ENCODE data around the gene UBE2M. TPM values are rescaled to one million over a fixed set of nuclear protein-coding genes. Genes with fewer than 3 reads are reported as not detected.

The UBE2M gene
- polyA plus RNA-seq, 1 donor from 2014 or later, result 138 TPM

DNA sequence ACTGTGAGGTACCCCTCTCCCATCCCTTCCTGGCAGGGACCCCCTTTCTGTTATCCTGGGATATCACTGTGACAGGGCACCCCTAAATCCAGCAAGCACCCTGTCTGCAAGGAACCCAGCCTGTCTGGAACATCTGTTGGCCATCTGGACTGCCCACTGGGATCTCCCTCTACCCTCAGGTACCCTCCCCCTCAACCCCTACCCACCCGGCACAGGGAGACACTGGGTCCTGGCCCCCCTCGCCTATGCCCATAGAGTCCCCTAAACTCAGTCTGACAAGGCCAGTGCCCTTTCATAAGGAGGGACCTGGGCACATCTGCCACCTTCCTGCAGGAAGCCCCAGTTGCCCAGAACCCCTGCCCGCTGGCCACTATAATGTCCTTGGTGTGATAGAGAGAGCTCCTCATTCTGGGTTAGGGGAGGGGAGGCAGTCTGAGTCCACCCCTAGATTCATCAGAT lies 43.8 kb downstream of the UBE2M start:
- Histone ChIP-seq H3K4me3 (ENCODE audit: low read length) (peak overlapping the region; percentile 40), H3K79me2 (replicated peaks; ENCODE audit: insufficient read depth, low read length) (peaks cover 13% of the 10 kb centered on the region), H3K36me3 (ENCODE audit: insufficient read depth, low read length) (no peaks in the 10 kb centered on the region)

GRCh38 chr19:58513694-58514563 lies 44.5 kb downstream of the UBE2M start:
- Histone ChIP-seq H3K36me3 (ENCODE audit: insufficient read depth, low read length) (no peaks in the 10 kb centered on the region), H2AFZ (ENCODE audit: low read depth, low read length) (no peak overlapping the region), H3K9me3 (ENCODE audit: low read length) (no peaks in the 10 kb centered on the region), H3K27me3 (ENCODE audit: insufficient read depth, low read depth, low read length) (no peaks in the 10 kb centered on the region), H3K27ac (ENCODE audit: low read length) (peak overlapping the region; percentile 15), H3K9ac (ENCODE audit: low read length) (peak overlapping the region; percentile 23), H3K4me3 (ENCODE audit: low read length) (peak overlapping the region; percentile 40), H4K20me1 (ENCODE audit: insufficient read depth) (no peaks in the 10 kb centered on the region), H3K79me2 (replicated peaks; ENCODE audit: insufficient read depth, low read length) (peaks cover 13% of the 10 kb centered on the region), H3K9me2 (ENCODE audit: insufficient read depth, low read length) (no peaks in the 10 kb centered on the region), H3F3A (ENCODE audit: insufficient read depth, low read length, poor library complexity, severe bottlenecking) (peaks cover under 1% of the 10 kb centered on the region), H3K4me2 (ENCODE audit: low read length) (no peak overlapping the region)
- TF ChIP-seq POLR2AphosphoS5 (IDR thresholded peaks at IDR 0.05) (peak; percentile 64), MXI1 (conservative IDR thresholded peaks at IDR 0.05; ENCODE audit: poor library complexity, severe bottlenecking) (peak; percentile 68), EP300 (conservative IDR thresholded peaks at IDR 0.05; ENCODE audit: poor library complexity, severe bottlenecking) (no peak), EZH2 (IDR thresholded peaks at IDR 0.05; ENCODE audit: borderline replicate concordance, insufficient read depth, low read length, poor library complexity, severe bottlenecking) (no peak)
- TF ChIP-seq, protein P1, sequence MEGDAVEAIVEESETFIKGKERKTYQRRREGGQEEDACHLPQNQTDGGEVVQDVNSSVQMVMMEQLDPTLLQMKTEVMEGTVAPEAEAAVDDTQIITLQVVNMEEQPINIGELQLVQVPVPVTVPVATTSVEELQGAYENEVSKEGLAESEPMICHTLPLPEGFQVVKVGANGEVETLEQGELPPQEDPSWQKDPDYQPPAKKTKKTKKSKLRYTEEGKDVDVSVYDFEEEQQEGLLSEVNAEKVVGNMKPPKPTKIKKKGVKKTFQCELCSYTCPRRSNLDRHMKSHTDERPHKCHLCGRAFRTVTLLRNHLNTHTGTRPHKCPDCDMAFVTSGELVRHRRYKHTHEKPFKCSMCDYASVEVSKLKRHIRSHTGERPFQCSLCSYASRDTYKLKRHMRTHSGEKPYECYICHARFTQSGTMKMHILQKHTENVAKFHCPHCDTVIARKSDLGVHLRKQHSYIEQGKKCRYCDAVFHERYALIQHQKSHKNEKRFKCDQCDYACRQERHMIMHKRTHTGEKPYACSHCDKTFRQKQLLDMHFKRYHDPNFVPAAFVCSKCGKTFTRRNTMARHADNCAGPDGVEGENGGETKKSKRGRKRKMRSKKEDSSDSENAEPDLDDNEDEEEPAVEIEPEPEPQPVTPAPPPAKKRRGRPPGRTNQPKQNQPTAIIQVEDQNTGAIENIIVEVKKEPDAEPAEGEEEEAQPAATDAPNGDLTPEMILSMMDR (IDR thresholded peaks at IDR 0.05; ENCODE audit: poor library complexity, severe bottlenecking), result peak; percentile 92

More for the DNA sequence above, 43.8 kb downstream of the UBE2M start:
- Histone ChIP-seq H3K4me2 (ENCODE audit: low read length) (no peak overlapping the region), H3F3A (ENCODE audit: insufficient read depth, low read length, poor library complexity, severe bottlenecking) (peaks cover 7% of the 10 kb centered on the region), H2AFZ (ENCODE audit: low read depth, low read length) (no peak overlapping the region), H3K9me2 (ENCODE audit: insufficient read depth, low read length) (no peaks in the 10 kb centered on the region), H3K9me3 (ENCODE audit: low read length) (no peaks in the 10 kb centered on the region), H3K9ac (ENCODE audit: low read length) (peak overlapping the region; percentile 23), H4K20me1 (ENCODE audit: insufficient read depth) (no peaks in the 10 kb centered on the region), H3K27ac (ENCODE audit: low read length) (no peak overlapping the region), H3K27me3 (ENCODE audit: insufficient read depth, low read depth, low read length) (no peaks in the 10 kb centered on the region)
- TF ChIP-seq TAF1 (IDR thresholded peaks at IDR 0.05; ENCODE audit: low read depth) (no peak), REST (IDR thresholded peaks at IDR 0.05; ENCODE audit: borderline replicate concordance) (no peak), SMC3 (conservative IDR thresholded peaks at IDR 0.05; ENCODE audit: poor library complexity) (no peak), EZH2 (IDR thresholded peaks at IDR 0.05; ENCODE audit: borderline replicate concordance, insufficient read depth, low read length, poor library complexity, severe bottlenecking) (no peak), MXI1 (conservative IDR thresholded peaks at IDR 0.05; ENCODE audit: poor library complexity, severe bottlenecking) (no peak), EP300 (conservative IDR thresholded peaks at IDR 0.05; ENCODE audit: poor library complexity, severe bottlenecking) (no peak), POLR2AphosphoS5 (IDR thresholded peaks at IDR 0.05) (no peak), RAD21 (conservative IDR thresholded peaks at IDR 0.05) (no peak)
- TF ChIP-seq, protein P1 (IDR thresholded peaks at IDR 0.05; ENCODE audit: poor library complexity, severe bottlenecking), result no peak

Data from neural cell (in vitro differentiated cells).